B cell (primary cell): ENCODE data around the gene CCM2. TPM values are rescaled to one million over a fixed set of nuclear protein-coding genes. Genes with fewer than 3 reads are reported as not detected.

Source experiments
- ATAC-seq: fragments of 200-7000 bp; cut with Tn5 transposase; one replicate; pipeline ENCODE4 v1.10.0; 2021; ENCODE audit warnings: low read depth, mild to moderate bottlenecking, moderate number of reproducible peaks, moderate library complexity
- CTCF ChIA-PET: fragments of 350-600 bp; sonication (Branson Sonifier 250); formaldehyde crosslinking; loops from one replicate; lab custom pipeline; 2021; ENCODE audit warnings: antibody characterized with exemption, inconsistent platforms; lab: Charles Lee
- POLR2A ChIA-PET: fragments of 350-600 bp; sonication (Branson Sonifier 250); formaldehyde crosslinking; loops from one replicate; lab custom pipeline; 2021; ENCODE audit warnings: antibody characterized with exemption; lab: Charles Lee
- DNase-seq: peaks from one replicate; pipeline ENCODE4 v3.0.0; 2013
- H2AFZ ChIP-seq: 2 replicates; pipeline ENCODE4 v1.6.1; 2012; ENCODE audit warnings: mild to moderate bottlenecking, low read depth, low read length; ENCODE audit not compliant: insufficient read depth, poor library complexity, severe bottlenecking
- H3K27ac ChIP-seq, 2 donors: 1 replicate in 1 of 2; 2 replicates in 1 of 2; pipeline ENCODE4 v1.5.1; 2012 to 2013; ENCODE audit warnings: low read length in 2 of 2, mild to moderate bottlenecking in 2 of 2, moderate library complexity in 1 of 2
- H3K27me3 ChIP-seq, 4 experiments: fragments of 200-600 bp in 1 of 4; sonication (generic) in 1 of 4; replicated peaks in 1 of 4; 1 replicate in 2 of 4; 2 replicates in 2 of 4; pipeline versions ENCODE4 v1.6.1 to v1.7.0; 2013 to 2016; ENCODE audit warnings: low read length in 3 of 4, mild to moderate bottlenecking in 2 of 4, mixed read lengths in 1 of 4, moderate library complexity in 1 of 4; ENCODE audit not compliant: insufficient read depth in 4 of 4, control insufficient read depth in 3 of 4; ENCODE audit errors: control extremely low read depth in 1 of 4
- H3K36me3 ChIP-seq, 2 experiments: replicated peaks in 1 of 2; 1 replicate in 1 of 2; 2 replicates in 1 of 2; pipeline versions ENCODE4 v1.6.1 to v1.7.1; 2013; ENCODE audit warnings: low read length in 1 of 2; ENCODE audit not compliant: insufficient read depth in 2 of 2, control insufficient read depth in 1 of 2; ENCODE audit errors: control extremely low read depth in 1 of 2, extremely low read depth in 1 of 2
- H3K4me1 ChIP-seq, 2 donors: fragments of 200-600 bp in 1 of 2; sonication (generic) in 1 of 2; 1 replicate in 1 of 2; 2 replicates in 1 of 2; pipeline versions ENCODE4 v1.5.1 to v1.6.1; 2013 to 2017; ENCODE audit warnings: low read length in 2 of 2; ENCODE audit not compliant: control insufficient read depth in 2 of 2, insufficient read depth in 2 of 2
- H3K4me2 ChIP-seq: replicated peaks from 2 replicates; pipeline ENCODE3; 2012; ENCODE audit warnings: mild to moderate bottlenecking, low read depth, low read length; ENCODE audit not compliant: poor library complexity, severe bottlenecking
- H3K4me3 ChIP-seq, 5 experiments: fragments of 200-600 bp in 1 of 5; sonication (generic) in 1 of 5; 1 replicate in 3 of 5; 2 replicates in 2 of 5; pipeline versions ENCODE4 v1.5.1 to v1.7.0; 2011 to 2016; ENCODE audit warnings: low read length in 4 of 5, mild to moderate bottlenecking in 4 of 5, low read depth in 2 of 5, control low read depth in 1 of 5, moderate library complexity in 1 of 5; ENCODE audit not compliant: insufficient read depth in 1 of 5; ENCODE audit errors: control extremely low read depth in 1 of 5, extremely low read depth in 1 of 5
- H3K79me2 ChIP-seq: fragments of 200-600 bp; sonication (generic); one replicate; pipeline ENCODE4 v1.6.0; 2016; ENCODE audit warnings: low read length; ENCODE audit not compliant: control insufficient read depth, insufficient read depth
- H3K9ac ChIP-seq: fragments of 200-600 bp; sonication (generic); 2 replicates; pipeline ENCODE4 v1.6.1; 2017; ENCODE audit warnings: mild to moderate bottlenecking, low read length, moderate library complexity
- H3K9me3 ChIP-seq, 3 donors: one replicate each; pipeline versions ENCODE4 v1.6.1 to v1.7.1; 2013; ENCODE audit warnings: low read length in 2 of 3; ENCODE audit not compliant: control insufficient read depth in 2 of 3, insufficient read depth in 1 of 3; ENCODE audit errors: control extremely low read depth in 1 of 3
- H4K20me1 ChIP-seq: 2 replicates; pipeline ENCODE4 v1.6.0; 2012; ENCODE audit warnings: mild to moderate bottlenecking, low read length; ENCODE audit not compliant: insufficient read depth, control insufficient read depth, poor library complexity, severe bottlenecking
- H3K27ac Mint-ChIP-seq: one replicate; pipeline ENCODE4 v1.8.0; 2021; ENCODE audit warnings: mixed read lengths
- H3K27me3 Mint-ChIP-seq: one replicate; pipeline ENCODE4 v1.8.0; 2021; ENCODE audit warnings: mixed read lengths
- H3K4me1 Mint-ChIP-seq: one replicate; pipeline ENCODE4 v1.8.0; 2021; ENCODE audit warnings: mixed read lengths
- H3K4me3 Mint-ChIP-seq: one replicate; pipeline ENCODE4 v1.8.0; 2021; ENCODE audit warnings: mixed read lengths
- H3K9me3 Mint-ChIP-seq: one replicate; pipeline ENCODE4 v1.8.0; 2022; ENCODE audit warnings: mixed read lengths; ENCODE audit not compliant: insufficient read depth
- CTCF ChIP-seq: fragments of 200-600 bp; IDR thresholded peaks from one replicate; pipeline ENCODE4 v1.8.0; 2022; ENCODE audit warnings: antibody characterized with exemption, mild to moderate bottlenecking
- EZH2 ChIP-seq: IDR thresholded peaks from 2 replicates; pipeline ENCODE4 v1.6.1; 2012; ENCODE audit warnings: borderline replicate concordance, low read depth, mild to moderate bottlenecking, moderate library complexity, low read length; ENCODE audit not compliant: insufficient read depth, poor library complexity, severe bottlenecking
- WGBS: methylation state at CpG from one replicate; pipeline ENCODE4 v1.1.5; 2013; ENCODE audit warnings: missing lambda C conversion rate; ENCODE audit not compliant: insufficient coverage; 5-methylcytosine and 5-hydroxymethylcytosine counted together
- intact Hi-C: fragments of 100-400 bp; cut with micrococcal nuclease; formaldehyde crosslinking; loops from one replicate; pipeline ENCODE4 v1.10.0; 2022
- polyA plus RNA-seq: library from polyadenylated mRNA; depleted of rRNA; stranded (reverse); fragments of >200 nt; gene quantifications from 2 replicates; pipeline ENCODE4 v1.2.3, GENCODE V29; 2012
- total RNA-seq, 2 donors: library from RNA; stranded (reverse); fragments of 120-200 nt in 1 of 2; gene quantifications; 1 replicate in 1 of 2; 2 replicates in 1 of 2; pipeline versions ENCODE4 v1.2.3 to v1.2.4, GENCODE V29; 2013 to 2022

Gene CCM2
- total and polyA plus RNA-seq, 2 donors (not counting 1 experiment from before 2014, with no cell fraction given), result 150 to 201 TPM

- H3K9ac ChIP-seq, result no peak overlapping the region
- H3K27me3 Mint-ChIP-seq, result no peaks in the 10 kb centered on the region
- WGBS, result 23% methylated on average over 3 of the region's 5 CpGs
- H3K4me1 Mint-ChIP-seq, result peaks cover 37% of the 10 kb centered on the region
- TF ChIP-seq EZH2, result no peak
- TF ChIP-seq CTCF, result no peak
- peak overlapping the region; percentile 83 for H3K27ac Mint-ChIP-seq
- H4K20me1 ChIP-seq, result no peaks in the 10 kb centered on the region
- CTCF ChIA-PET, result no interaction called here
- H3K9me3 Mint-ChIP-seq, result no peaks in the 10 kb centered on the region
- H2AFZ ChIP-seq, result no peak overlapping the region
- intact Hi-C loops, result no loop called here
- H3K4me2 ChIP-seq, result peak overlapping the region; percentile 42
- H3K4me3 ChIP-seq, result no peak overlapping the region
- no peaks in the 10 kb centered on the region for H3K36me3 ChIP-seq
- H3K4me1 ChIP-seq, result peaks cover 21 to 32% of the 10 kb centered on the region in 2 donors
- H3K27ac ChIP-seq, result peak overlapping the region in 1 of 2 donors; percentile 9
- ATAC-seq (no peak), DNase-seq (no peak)
- H3K79me2 ChIP-seq, result peaks cover 8% of the 10 kb centered on the region
- POLR2A ChIA-PET, result interaction anchor here (0.8 to 1.9 kb wide), 3 partner anchors 8 to 32 kb away, joined by 3 to 12 read pairs (median 5); no protein-coding TSS in a partner anchor
- no peaks in the 10 kb centered on the region for H3K9me3 ChIP-seq
- H3K4me3 Mint-ChIP-seq, result peak overlapping the region; percentile 65
- no peaks in the 10 kb centered on the region for H3K27me3 ChIP-seq
Measured at GRCh38 chr7:44994877-44995554, 5.0 kb upstream of the CCM2 start.
